GM19099 (cell line): ENCODE measurements around the gene HIPK1.

ENCODE experiments used
- POLR2A ChIP-seq: IDR thresholded peaks from 3 replicates; pipeline ENCODE4 v1.6.1; 2011; ENCODE audit warnings: low read depth; ENCODE audit not compliant: insufficient read length; ENCODE audit errors: extremely low read depth

Gene HIPK1

DNA sequence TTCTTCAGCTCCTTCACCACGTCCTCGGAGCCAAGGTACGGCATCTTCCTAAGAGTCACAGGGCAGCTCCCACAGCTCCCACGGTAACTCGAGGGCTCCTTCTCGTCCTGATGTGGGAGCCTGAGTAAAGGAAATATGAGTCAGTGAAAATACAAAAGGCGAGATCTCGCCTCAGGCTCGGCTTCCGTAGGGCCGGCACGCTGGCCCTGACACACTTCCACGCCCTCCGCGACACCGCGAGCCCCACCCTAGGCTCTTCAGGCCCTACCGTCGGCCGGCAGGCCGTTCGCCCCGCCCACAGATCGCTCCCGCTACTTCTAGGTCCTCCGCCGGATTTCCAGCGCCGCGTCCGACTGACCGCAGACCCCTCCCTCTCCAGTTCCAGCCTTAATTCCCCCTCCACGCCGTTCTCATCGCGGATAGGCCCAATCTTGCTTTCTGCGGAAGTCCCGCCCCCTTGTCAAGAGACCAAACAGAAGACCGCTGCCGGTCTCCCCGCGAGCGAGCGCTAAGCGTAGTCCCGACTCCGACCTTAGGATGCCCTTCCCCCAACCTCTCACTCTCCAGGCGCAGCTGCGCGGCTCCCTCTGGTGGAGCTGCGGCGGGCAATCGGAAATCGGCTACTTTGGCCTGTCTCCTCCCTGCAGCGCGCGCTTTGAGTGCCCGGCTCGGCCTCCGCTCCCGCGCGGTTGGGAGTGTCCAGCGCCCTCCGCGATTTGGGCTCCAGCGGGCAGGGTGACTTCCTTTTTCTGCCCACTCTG, 24.3 kb upstream of the HIPK1 start, which contains the start of the genes AP4B1 and DCLRE1B:
Gene AP4B1 (minus strand): TSS at position 126 of the 761 bp plus-strand sequence. CDS start 82 bp downstream, at position 44.
Gene DCLRE1B (plus strand): TSS at position 653 of the 761 bp plus-strand sequence. CDS start 261 bp downstream, outside the sequence.
- TF ChIP-seq POLR2A: peak; percentile 89

DNA sequence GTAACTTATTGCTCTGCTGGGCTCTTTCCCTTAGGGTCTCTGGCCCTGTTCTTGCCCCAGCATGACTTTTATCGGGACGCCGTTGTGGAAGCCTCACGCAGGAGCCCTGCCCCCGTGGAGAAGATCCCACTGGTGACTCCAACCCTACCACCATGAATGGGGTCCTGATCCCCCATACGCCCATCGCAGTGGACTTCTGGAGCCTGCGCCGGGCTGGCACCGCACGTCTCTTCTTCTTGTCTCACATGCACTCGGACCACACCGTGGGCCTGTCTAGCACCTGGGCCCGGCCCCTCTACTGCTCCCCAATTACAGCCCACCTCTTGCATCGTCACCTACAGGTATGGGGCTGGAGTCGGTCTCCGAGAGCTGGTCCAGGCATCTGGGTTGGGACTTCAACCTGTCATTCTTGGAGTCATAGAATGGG, 23.7 kb upstream of the HIPK1 start:
- no peak for TF ChIP-seq POLR2A

DNA sequence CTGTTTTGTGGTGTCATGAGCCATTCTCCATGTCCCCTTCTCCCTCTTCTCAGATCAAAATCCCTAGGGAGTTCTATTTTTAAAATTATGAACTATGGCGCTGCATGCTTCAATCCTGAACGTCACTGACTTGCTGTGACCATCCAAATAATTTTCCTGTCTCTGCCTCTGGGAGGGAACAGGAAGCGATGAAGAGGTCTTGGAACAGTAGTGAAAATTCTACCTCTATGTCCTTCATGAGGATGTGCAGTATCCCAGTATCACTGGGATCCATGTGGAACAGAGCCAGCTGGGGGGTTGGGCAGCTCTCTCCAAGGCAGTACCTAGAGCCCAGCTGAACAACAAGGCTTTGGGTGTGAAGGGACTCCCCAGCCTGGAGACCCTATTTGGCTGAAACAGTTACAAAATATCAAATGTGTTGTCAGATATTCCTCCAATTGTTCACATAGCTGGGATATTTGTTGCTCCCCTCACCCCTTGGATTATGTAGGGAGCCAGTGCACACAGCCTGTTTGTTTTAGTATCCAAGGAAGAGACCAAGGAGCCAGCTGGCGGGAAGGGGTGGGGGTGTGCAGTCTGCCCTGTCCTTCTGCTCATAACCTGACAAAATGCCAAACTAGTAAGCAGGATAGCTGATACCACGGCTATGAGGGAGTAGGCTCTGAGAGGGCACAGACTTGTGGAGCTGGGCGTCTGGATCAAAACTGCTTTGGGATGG, 16.4 kb upstream of the HIPK1 start:
- no peak for TF ChIP-seq POLR2A

DNA sequence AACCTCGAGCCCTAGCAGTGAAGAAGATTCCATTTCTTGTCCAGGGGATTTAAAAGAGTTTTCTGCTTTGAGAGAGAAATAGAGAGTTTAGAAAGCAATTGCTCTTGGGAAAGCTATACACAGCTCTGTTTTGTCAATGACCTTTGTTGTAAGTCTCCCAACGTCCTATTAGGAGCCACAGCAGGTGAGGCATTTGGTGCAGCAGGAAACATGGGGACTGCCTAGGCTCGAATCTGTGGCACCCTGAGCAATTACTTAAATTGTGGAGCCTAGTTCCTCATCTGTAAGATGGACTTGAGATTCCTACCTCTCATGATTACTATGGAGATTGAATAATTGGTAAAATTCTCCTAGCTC, 15.8 kb upstream of the HIPK1 start:
- TF ChIP-seq POLR2A: no peak

DNA sequence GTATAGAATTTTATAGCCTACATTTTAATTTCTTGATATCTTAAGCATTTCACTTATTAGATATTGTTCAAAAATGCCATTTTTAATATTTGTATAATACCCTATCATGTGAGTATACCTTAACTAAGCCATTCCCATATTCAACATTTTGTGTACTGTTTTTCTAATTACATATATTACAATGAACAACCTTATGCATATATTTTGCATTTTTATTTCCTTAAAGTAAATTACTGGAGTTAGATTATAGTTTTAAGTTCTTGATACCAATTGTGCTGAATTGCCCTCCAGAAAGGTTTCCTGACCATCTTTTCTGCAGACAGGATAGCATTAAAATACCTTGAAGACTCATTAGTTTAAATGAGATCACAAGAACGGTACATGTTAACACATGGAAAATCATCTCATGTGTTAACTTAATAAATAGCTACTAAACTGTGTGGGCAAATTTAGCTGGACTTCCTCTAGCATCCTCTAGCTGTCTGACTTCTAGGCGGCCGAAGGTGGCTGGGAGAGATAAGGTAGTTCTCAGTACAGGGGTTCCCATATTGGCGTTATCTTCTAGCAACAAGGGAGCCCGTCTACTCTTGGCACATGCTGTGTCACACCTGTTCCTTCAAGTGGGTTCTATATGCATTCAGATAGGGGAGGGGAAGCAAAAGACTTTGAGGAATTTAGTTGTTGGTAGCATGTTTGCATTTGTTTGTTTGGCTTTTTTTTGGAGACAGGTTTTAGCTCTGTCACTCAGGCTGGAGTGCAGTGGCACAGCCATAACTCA, 15.0 kb upstream of the HIPK1 start:
- TF ChIP-seq POLR2A: no peak

DNA sequence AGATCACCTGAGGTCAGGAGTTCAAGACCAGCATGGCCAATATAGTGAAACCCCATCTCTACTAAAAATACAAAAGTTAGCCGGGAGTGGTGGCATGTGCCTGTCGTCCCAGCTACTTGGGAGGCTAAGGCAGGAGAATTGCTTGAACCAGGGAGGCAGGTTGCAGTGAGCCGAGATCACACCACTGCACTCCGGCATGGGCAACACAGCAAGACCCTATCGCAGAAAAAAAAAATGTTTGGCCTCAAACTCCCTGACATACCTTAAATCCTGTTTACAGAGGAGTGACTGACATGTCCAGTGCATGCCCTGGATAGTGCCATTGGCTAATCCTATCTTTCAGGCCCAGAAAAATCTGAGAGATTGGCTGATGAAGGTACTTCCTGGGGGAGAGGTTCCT, 12.2 kb upstream of the HIPK1 start:
- no peak for TF ChIP-seq POLR2A

DNA sequence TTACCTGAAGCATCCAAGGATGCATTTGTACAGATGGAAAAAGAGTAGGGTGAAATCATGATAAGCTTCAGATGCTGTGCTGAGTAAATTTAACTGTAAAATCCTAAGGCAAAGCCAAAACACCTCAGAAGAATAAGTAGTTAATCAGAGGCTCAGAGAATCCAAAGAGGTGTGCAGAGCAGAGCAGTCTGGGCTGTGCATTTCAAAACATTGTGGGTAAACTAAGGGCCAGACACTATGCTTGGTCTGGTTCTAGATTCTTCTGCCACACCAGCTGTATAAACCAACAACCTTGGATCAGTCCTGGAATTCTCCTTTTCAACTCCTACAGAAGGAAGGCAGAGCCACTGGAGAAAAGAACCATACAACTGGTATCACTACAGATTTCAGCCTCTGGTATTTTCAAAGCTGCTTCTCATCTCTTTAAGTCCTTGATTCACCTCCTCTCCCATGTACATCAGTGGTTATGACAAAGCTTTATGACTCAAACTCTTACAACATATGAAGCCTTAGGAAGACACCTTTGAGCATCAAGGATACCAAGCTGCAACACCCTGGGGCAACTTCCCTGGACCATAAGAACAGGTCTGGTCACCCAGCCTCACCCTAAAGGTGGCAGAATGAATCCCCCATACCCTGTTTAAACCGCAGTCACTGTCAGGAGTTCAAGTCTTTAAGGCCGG, 11.6 kb upstream of the HIPK1 start:
- no peak for TF ChIP-seq POLR2A

DNA sequence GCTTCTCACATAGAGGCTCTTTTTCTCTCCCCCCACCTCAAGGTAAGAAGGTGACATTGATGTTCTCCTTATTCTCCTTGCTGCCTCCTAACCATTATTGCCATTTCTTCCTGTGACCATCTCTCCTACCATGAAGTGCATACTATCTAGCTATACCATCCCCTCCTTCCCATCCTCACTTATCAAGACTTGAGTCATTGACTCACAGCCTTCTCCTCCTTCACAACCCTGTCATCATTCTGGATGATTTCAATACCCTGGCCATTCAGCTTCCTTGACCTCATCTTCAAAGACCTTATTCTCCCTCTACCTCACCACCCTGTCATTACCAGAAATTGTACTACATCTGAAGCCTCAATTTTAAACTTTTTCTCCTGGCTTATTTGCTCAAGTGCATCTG, 10.9 kb upstream of the HIPK1 start:
- no peak for TF ChIP-seq POLR2A

DNA sequence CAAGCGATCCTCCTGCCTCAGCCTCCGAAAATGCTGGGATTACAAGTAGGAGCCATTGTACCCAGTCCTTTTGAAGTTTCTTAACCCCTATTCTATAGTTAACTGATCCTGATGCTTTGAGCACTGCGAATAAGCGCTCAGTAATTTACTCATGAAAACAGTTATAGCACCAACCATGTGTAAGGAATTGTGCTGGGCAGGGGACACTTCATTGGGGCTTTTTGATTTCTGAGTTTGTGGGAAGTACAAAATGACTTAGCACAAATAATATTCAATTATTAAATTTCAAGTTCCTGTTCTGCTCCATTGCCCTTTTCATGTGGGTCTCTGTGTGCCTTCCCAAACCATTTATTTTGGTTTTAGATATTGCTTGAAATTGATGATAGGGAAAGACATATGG, 6.2 kb upstream of the HIPK1 start:
- no peak for TF ChIP-seq POLR2A

DNA sequence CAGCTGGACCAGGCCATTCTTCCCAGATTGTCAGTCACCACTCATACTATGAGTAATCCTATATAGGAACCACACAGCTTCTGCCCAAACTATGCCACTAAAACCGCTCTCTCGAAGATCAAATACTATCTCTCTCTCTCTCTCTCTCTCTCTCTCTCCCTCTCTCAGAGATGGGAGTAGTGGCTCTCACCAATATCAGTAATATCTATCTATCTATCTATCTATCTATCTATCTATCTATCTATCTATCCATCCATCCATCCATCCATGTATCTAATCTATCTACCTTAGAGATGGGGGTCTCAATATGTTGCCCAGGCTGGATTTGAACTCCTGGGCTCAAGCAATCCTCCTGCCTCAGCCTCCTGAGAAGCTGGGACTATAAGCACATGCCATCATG, 4.7 kb upstream of the HIPK1 start:
- no peak for TF ChIP-seq POLR2A

DNA sequence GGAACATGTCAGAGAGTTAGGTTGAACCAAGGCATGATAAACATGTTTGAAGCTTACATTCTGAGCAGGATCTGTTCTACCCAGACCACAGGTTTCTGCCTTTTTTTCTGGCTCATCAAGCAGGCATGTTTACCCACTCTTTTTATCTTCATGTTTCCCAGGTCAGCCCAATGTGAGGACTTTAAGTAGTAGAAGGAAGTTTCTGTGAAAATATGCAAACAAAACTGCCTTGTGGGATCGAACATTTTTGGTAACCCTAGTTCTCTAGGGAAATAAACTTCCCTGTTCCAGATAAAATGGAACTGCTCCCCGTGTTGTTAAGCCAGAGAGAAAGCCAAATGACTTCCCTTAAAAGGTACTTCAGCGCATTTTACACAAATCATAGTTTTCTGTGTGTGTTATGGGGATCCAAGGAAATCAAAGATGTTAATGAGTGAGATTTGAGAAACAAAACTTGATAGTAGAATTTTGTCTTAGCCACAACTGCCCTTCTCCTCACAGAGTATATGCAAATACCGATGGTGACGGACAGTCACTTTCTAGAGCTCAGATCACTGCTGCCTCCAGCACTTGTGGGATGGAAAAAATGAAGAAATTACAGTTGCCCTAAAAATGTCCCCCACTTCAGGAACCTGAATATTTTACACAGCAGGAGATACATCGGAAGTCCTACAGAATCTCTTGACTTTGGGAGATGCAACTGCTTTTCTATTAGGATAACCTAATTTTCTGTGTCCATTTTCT, 765 bp upstream of the HIPK1 start:
- peak; percentile 17 for TF ChIP-seq POLR2A

DNA sequence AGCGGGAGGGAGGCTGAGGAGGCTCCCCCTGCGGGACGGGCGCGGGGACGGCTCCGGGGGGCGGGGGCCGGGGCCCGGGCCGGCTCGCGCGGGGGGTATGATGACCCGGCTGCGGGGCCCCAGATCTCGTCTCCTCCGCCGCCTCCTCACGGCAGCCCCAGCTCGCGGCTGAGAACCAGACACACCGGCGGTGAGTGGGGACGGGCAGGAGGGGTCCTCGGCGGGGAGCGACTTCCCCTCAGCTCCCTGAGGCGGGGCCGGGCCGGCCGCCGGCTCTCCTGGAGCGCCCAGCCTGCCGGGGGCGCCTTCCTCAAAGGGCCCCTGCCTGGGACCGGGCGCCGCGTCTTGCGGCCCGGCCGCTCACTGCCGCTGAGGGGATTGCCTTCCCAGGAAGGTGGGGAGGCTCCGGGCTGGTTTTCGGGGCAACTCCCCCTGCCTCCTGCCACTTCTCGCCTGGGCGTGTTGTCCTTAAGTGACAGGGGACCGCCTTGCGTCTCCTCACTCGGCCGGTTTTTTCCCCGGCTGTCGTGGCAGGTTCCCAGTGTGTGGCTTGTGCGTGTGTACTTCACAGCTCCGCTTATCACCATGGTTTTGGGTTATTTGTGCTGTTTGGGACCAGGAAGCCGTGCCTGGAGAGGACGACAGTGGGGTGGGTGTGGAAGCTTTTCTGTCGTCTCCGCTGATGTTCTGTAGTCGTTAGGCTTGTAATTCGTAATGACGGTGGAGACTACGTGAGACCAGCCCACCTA, 800 bp downstream of the HIPK1 start:
- TF ChIP-seq POLR2A: no peak

DNA sequence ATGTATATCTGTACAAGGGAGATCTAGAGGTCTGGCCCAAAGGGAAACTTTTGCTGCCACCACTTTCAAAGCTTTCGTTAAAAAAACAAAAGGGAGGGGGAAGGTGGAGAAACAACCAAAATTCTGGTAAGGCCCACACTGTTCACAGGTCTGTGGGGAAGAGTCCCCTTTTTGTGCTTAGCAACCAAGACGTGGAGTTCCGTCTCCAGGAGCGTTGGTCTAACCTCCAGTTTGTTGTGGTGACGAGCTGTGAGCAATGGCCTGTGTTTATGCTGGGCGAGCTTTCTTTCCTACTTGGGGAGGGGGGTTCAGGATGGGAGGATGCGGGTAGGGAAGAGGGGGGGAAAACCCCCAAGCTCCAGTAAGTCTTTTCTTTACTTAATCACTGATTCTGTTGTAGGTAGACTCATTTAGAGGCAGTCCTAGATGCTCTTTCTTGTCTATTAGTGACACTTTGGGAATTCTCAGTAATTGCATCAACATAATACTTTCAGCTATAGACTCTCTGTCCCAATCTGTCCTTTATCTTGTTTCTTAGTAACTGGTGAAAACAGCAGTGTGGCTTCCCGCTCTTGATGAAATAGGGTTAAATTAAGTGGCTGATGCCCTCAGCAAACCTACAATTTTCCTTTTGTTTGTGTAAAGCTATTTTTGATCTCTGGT, 1.5 kb downstream of the HIPK1 start:
- no peak for TF ChIP-seq POLR2A
